IMR-90 (cell line): Measurements from ENCODE around the gene ENOX1. TPM values are rescaled to one million over a fixed set of nuclear protein-coding genes. Genes with fewer than 3 reads are reported as not detected.

Source experiments
- ATAC-seq: fragments of 200-7000 bp; cut with Tn5 transposase; 2 replicates; pipeline ENCODE4 v1.9.1; 2020; ENCODE audit warnings: low read depth, mild to moderate bottlenecking, moderate library complexity
- BruUV-seq: library from RNA; stranded (reverse); fragments of 400-500 nt; replicated peaks from 2 replicates; lab custom pipeline; 2021; lab: Mats Ljungman, UMichigan
- CTCF ChIA-PET: fragments of 300-600 bp; formaldehyde crosslinking; extraction: SDS; loops from one replicate; lab custom pipeline; 2021; ENCODE audit warnings: antibody characterized with exemption; lab: Yijun Ruan, JAX
- POLR2A ChIA-PET: fragments of 300-600 bp; sonication (Branson Sonifier 250); formaldehyde crosslinking; loops from one replicate; lab custom pipeline; 2022; ENCODE audit warnings: antibody characterized with exemption; ENCODE audit not compliant: unreplicated experiment; lab: Charles Lee
- DNase-seq: peaks from one replicate; pipeline ENCODE4 v3.0.0; 2013
- H2AFZ ChIP-seq: replicated peaks from 2 replicates; pipeline ENCODE3; 2013; ENCODE audit warnings: low read length, mild to moderate bottlenecking; ENCODE audit not compliant: poor library complexity
- H2AK5ac ChIP-seq: 2 replicates; pipeline ENCODE4 v1.6.1; 2013; ENCODE audit warnings: low read depth, low read length, inconsistent platforms
- H2AK9ac ChIP-seq: replicated peaks from 2 replicates; pipeline ENCODE3; 2013; ENCODE audit warnings: mild to moderate bottlenecking, low read depth, low read length, moderate library complexity; ENCODE audit not compliant: poor library complexity
- H2BK120ac ChIP-seq: 2 replicates; pipeline ENCODE4 v1.6.1; 2013; ENCODE audit warnings: low read depth, low read length, inconsistent platforms
- H2BK15ac ChIP-seq: 3 replicates; pipeline ENCODE4 v1.6.1; 2013; ENCODE audit warnings: low read depth, low read length, inconsistent platforms
- H2BK20ac ChIP-seq: 2 replicates; pipeline ENCODE4 v1.6.1; 2013; ENCODE audit warnings: low read depth, mild to moderate bottlenecking, inconsistent platforms, low read length, moderate library complexity
- H2BK5ac ChIP-seq: 2 replicates; pipeline ENCODE4 v1.6.1; 2013; ENCODE audit warnings: mild to moderate bottlenecking, low read depth, low read length, inconsistent platforms; ENCODE audit not compliant: poor library complexity, severe bottlenecking
- H3K14ac ChIP-seq: replicated peaks from 2 replicates; pipeline ENCODE4 v1.6.1; 2013; ENCODE audit warnings: low read depth, low read length, inconsistent platforms
- H3K18ac ChIP-seq: 2 replicates; pipeline ENCODE4 v1.6.1; 2013; ENCODE audit warnings: low read depth, low read length, control low read depth
- H3K23ac ChIP-seq: 2 replicates; pipeline ENCODE4 v1.6.1; 2013; ENCODE audit warnings: low read depth, low read length, inconsistent platforms
- H3K27ac ChIP-seq: 2 replicates; pipeline ENCODE4 v1.5.1; 2013; ENCODE audit warnings: mild to moderate bottlenecking, control low read depth, low read length; ENCODE audit not compliant: insufficient read depth
- H3K27me3 ChIP-seq: 2 replicates; pipeline ENCODE4 v1.6.1; 2013; ENCODE audit warnings: low read length; ENCODE audit not compliant: control insufficient read depth, insufficient read depth
- H3K36me3 ChIP-seq: 2 replicates; pipeline ENCODE4 v1.6.1; 2013; ENCODE audit warnings: low read length, mixed read lengths; ENCODE audit not compliant: control insufficient read depth, insufficient read depth
- H3K4ac ChIP-seq: 2 replicates; pipeline ENCODE4 v1.6.1; 2013; ENCODE audit warnings: low read depth, low read length, inconsistent platforms
- H3K4me1 ChIP-seq: 2 replicates; pipeline ENCODE4 v1.6.1; 2013; ENCODE audit warnings: low read length, mixed read lengths; ENCODE audit not compliant: control insufficient read depth, insufficient read depth
- H3K4me2 ChIP-seq: 2 replicates; pipeline ENCODE4 v1.6.1; 2013; ENCODE audit warnings: low read depth, mild to moderate bottlenecking, control low read depth, low read length, moderate library complexity
- H3K4me3 ChIP-seq: 2 replicates; pipeline ENCODE4 v1.5.1; 2013; ENCODE audit warnings: low read depth, mild to moderate bottlenecking, control low read depth, low read length, moderate library complexity; ENCODE audit not compliant: insufficient read depth
- H3K56ac ChIP-seq: 2 replicates; pipeline ENCODE4 v1.6.1; 2013; ENCODE audit warnings: low read length, inconsistent platforms; ENCODE audit not compliant: insufficient read depth; ENCODE audit errors: extremely low read depth
- H3K79me1 ChIP-seq, 2 experiments: 2 replicates each; pipeline ENCODE4 v1.6.1; 2013; ENCODE audit warnings: low read length in 2 of 2, inconsistent platforms in 1 of 2, low read depth in 1 of 2
- H3K9ac ChIP-seq: 2 replicates; pipeline ENCODE4 v1.6.1; 2013; ENCODE audit warnings: low read depth, low read length, control low read depth
- H3K9me1 ChIP-seq: 2 replicates; pipeline ENCODE4 v1.6.1; 2013; ENCODE audit warnings: low read length, inconsistent platforms; ENCODE audit not compliant: insufficient read depth
- H3K9me3 ChIP-seq: 2 replicates; pipeline ENCODE4 v1.6.1; 2013; ENCODE audit warnings: low read length; ENCODE audit not compliant: control insufficient read depth, insufficient read depth
- H4K20me1 ChIP-seq: 2 replicates; pipeline ENCODE4 v1.6.1; 2013; ENCODE audit warnings: low read length, inconsistent platforms; ENCODE audit not compliant: insufficient read depth
- H4K5ac ChIP-seq: 2 replicates; pipeline ENCODE4 v1.6.1; 2013; ENCODE audit warnings: mild to moderate bottlenecking, low read depth, low read length, control low read depth
- H4K8ac ChIP-seq, 2 experiments: 2 replicates each; pipeline ENCODE4 v1.6.1; 2013; ENCODE audit warnings: low read depth in 2 of 2, low read length in 2 of 2, control low read depth in 1 of 2, inconsistent platforms in 1 of 2
- H4K91ac ChIP-seq: 2 replicates; pipeline ENCODE4 v1.6.1; 2013; ENCODE audit warnings: low read depth, low read length, inconsistent platforms; ENCODE audit not compliant: insufficient read depth
- FOS ChIP-seq: fragments of 150-350 bp; IDR thresholded peaks from 2 replicates; pipeline ENCODE4 v1.6.1; 2016; ENCODE audit warnings: low read depth, low read length
- RCOR1 ChIP-seq: IDR thresholded peaks from 2 replicates; pipeline ENCODE4 v1.6.1; 2012; ENCODE audit warnings: mild to moderate bottlenecking, low read length, improper control_type of control experiment; ENCODE audit not compliant: insufficient replicate concordance
- WGBS, 2 experiments: methylation state at CpG; one replicate each; pipeline versions ENCODE4 v1.1.5 to v1.1.7; 2013; ENCODE audit warnings: missing lambda C conversion rate in 2 of 2; ENCODE audit not compliant: insufficient read length in 1 of 2; ENCODE audit errors: extremely low coverage in 2 of 2; 5-methylcytosine and 5-hydroxymethylcytosine counted together
- dilution Hi-C: fragments of 300-500 bp; cut with HindIII; formaldehyde crosslinking; loops from one replicate; pipeline ENCODE4 v1.14.3; 2018; ENCODE audit warnings: low sequenced_read_pairs; ENCODE audit not compliant: unreplicated experiment
- in situ Hi-C: fragments of 300-500 bp; cut with MboI; formaldehyde crosslinking; loops from 3 replicates; pipeline ENCODE4 v1.14.3; 2019; ENCODE audit warnings: low sequenced_read_pairs, inconsistent platforms, mixed read lengths
- intact Hi-C: fragments of 100-400 bp; cut with micrococcal nuclease; formaldehyde crosslinking; loops from 2 replicates; pipeline ENCODE4 v1.10.0; 2022
- polyA plus RNA-seq, 3 experiments: library from polyadenylated mRNA; depleted of rRNA; stranded (reverse); fragments of >200 nt; gene quantifications; 2 replicates each; pipeline ENCODE4 v1.2.3, GENCODE V29; 2012; ENCODE audit warnings: low replicate concordance in 1 of 3
- total RNA-seq: library from RNA; depleted of rRNA; stranded (reverse); fragments of >200 nt; gene quantifications from 2 replicates; pipeline ENCODE4 v1.2.3, GENCODE V29; 2012

Gene ENOX1
- total and polyA plus RNA-seq, 2 of the 4 experiments (the other 2 are of a cell fraction): 0.99 to 1.3 TPM

GRCh38 chr13:43227721-43228120, 559.1 kb downstream of the ENOX1 start:
- intact Hi-C loops (no loop called here), in situ Hi-C loops (no loop called here), dilution Hi-C loops (no loop called here)
- TF ChIP-seq RCOR1: no peak
- peak; percentile 48 for TF ChIP-seq FOS
- no peak overlapping the region for H3K4me2 ChIP-seq
- no peak overlapping the region for H3K4ac ChIP-seq
- peak overlapping the region; percentile 12; the same call in 1 of the 2 replicates for H2AK5ac ChIP-seq
- no peak overlapping the region for H2AFZ ChIP-seq
- WGBS, 2 experiments: no CpG with 5 or more reads among the region's 2 CpGs
- peaks cover 4% of the 10 kb centered on the region; the same call in 1 of the 2 replicates for H3K4me1 ChIP-seq
- H4K91ac ChIP-seq: no peak overlapping the region
- H4K5ac ChIP-seq: no peak overlapping the region
- no peak overlapping the region for H3K14ac ChIP-seq
- no peak overlapping the region for H3K18ac ChIP-seq
- no peak overlapping the region for H3K56ac ChIP-seq
- H3K79me1 ChIP-seq: no peaks in the 10 kb centered on the region
- peak; percentile 59 for DNase-seq
- no peaks in the 10 kb centered on the region for H3K9me3 ChIP-seq
- no peaks in the 10 kb centered on the region for H3K36me3 ChIP-seq
- H3K4me3 ChIP-seq: no peak overlapping the region
- no peak overlapping the region for H4K8ac ChIP-seq
- H3K27ac ChIP-seq: no peak overlapping the region
- no peak overlapping the region for H2AK9ac ChIP-seq
- BruUV-seq: no TSS peak
- H3K9me1 ChIP-seq: peaks cover 5% of the 10 kb centered on the region
- H2BK20ac ChIP-seq: no peak overlapping the region
- no peak overlapping the region for H3K9ac ChIP-seq
- ChIA-PET CTCF (no interaction called here), POLR2A (no interaction called here)
- H4K20me1 ChIP-seq: no peaks in the 10 kb centered on the region
- H2BK120ac ChIP-seq: no peak overlapping the region
- ATAC-seq: no peak
- H3K27me3 ChIP-seq: no peaks in the 10 kb centered on the region
- no peak overlapping the region for H3K23ac ChIP-seq
- no peak overlapping the region for H2BK5ac ChIP-seq
- H2BK15ac ChIP-seq: no peak overlapping the region
